ENCODE measurements around the gene DMBT1. TPM values are rescaled to one million over a fixed set of nuclear protein-coding genes. Genes with fewer than 3 reads are reported as not detected.

The DMBT1 gene
- total RNA-seq, 2 experiments from 2014 or later = not detected

DNA sequence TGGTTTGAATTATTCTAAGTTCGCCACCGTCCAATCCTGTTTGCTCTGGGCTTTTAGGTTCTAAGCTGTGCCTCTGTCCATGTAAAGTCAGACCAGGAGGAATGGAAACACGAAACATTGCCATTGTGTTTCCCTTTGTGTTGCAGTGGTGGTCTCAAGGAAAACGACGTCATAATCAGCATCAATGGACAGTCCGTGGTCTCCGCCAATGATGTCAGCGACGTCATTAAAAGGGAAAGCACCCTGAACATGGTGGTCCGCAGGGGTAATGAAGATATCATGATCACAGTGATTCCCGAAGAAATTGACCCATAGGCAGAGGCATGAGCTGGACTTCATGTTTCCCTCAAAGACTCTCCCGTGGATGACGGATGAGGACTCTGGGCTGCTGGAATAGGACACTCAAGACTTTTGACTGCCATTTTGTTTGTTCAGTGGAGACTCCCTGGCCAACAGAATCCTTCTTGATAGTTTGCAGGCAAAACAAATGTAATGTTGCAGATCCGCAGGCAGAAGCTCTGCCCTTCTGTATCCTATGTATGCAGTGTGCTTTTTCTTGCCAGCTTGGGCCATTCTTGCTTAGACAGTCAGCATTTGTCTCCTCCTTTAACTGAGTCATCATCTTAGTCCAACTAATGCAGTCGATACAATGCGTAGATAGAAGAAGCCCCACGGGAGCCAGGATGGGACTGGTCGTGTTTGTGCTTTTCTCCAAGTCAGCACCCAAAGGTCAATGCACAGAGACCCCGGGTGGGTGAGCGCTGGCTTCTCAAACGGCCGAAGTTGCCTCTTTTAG is 46.3 kb upstream of the DMBT1 start:
- H3K4me3 ChIP-seq (ENCODE audit: low read depth, low read length, poor library complexity, severe bottlenecking) = no peak overlapping the region
- H3K9me3 ChIP-seq (ENCODE audit: low read length) = no peaks in the 10 kb centered on the region
- H3K79me2 ChIP-seq (ENCODE audit: insufficient read depth, low read depth, low read length) = no peaks in the 10 kb centered on the region
- no peak for TF ChIP-seq EZH2phosphoT487 (IDR thresholded peaks at IDR 0.05; ENCODE audit: borderline replicate concordance, low read depth, low read length)
- POLR2A ChIA-PET = no interaction called here
- intact Hi-C loops (cut with micrococcal nuclease; ENCODE audit: unreplicated experiment) = no loop called here
- H3K27ac ChIP-seq (ENCODE audit: low read depth, low read length, poor library complexity, severe bottlenecking) = no peak overlapping the region
- no peak overlapping the region for H3K4me2 ChIP-seq (ENCODE audit: low read length)
- H4K20me1 ChIP-seq (ENCODE audit: insufficient read depth, low read length) = no peaks in the 10 kb centered on the region
- no peaks in the 10 kb centered on the region for H3K9me2 ChIP-seq (ENCODE audit: insufficient read depth, low read length)
- H3K4me1 ChIP-seq (ENCODE audit: insufficient read depth, low read length, poor library complexity, severe bottlenecking) = no peaks in the 10 kb centered on the region
- CTCF ChIA-PET (ENCODE audit: unreplicated experiment) = interaction anchor here (0.5 kb wide), 1 partner anchor 528 kb away, joined by 4 read pairs; no protein-coding TSS in a partner anchor
- BruUV-seq (replicated peaks) = no TSS peak
- no peak overlapping the region for H2AFZ ChIP-seq (ENCODE audit: low read length)
- no peak for DNase-seq (ENCODE audit: low spot score)
- H3K36me3 ChIP-seq (ENCODE audit: insufficient read depth, low read length) = no peaks in the 10 kb centered on the region

GRCh38 chr10:122515022-122515424 is 45.5 kb upstream of the DMBT1 start:
- H3K4me1 ChIP-seq (ENCODE audit: insufficient read depth, low read length, poor library complexity, severe bottlenecking) = no peaks in the 10 kb centered on the region
- ChIA-PET CTCF (ENCODE audit: unreplicated experiment) (no interaction called here), POLR2A (no interaction called here)
- H2AFZ ChIP-seq (ENCODE audit: low read length) = no peak overlapping the region
- H3K27ac ChIP-seq (ENCODE audit: low read depth, low read length, poor library complexity, severe bottlenecking) = no peak overlapping the region
- no peak for DNase-seq (ENCODE audit: low spot score)
- H3K4me3 ChIP-seq (ENCODE audit: low read depth, low read length, poor library complexity, severe bottlenecking) = no peak overlapping the region
- H3K9me3 ChIP-seq (ENCODE audit: low read length) = no peaks in the 10 kb centered on the region
- no peak for TF ChIP-seq EZH2phosphoT487 (IDR thresholded peaks at IDR 0.05; ENCODE audit: borderline replicate concordance, low read depth, low read length)
- no peak for TF ChIP-seq CTCF (conservative IDR thresholded peaks at IDR 0.05; ENCODE audit: low read length)
- no peak overlapping the region for H3K4me2 ChIP-seq (ENCODE audit: low read length)
- H3K9me2 ChIP-seq (ENCODE audit: insufficient read depth, low read length) = no peaks in the 10 kb centered on the region
- BruUV-seq (replicated peaks) = no TSS peak
- H3K36me3 ChIP-seq (ENCODE audit: insufficient read depth, low read length) = no peaks in the 10 kb centered on the region
- intact Hi-C loops (cut with micrococcal nuclease; ENCODE audit: unreplicated experiment) = no loop called here
- no peaks in the 10 kb centered on the region for H4K20me1 ChIP-seq (ENCODE audit: insufficient read depth, low read length)
- H3K79me2 ChIP-seq (ENCODE audit: insufficient read depth, low read depth, low read length) = no peaks in the 10 kb centered on the region

DNA sequence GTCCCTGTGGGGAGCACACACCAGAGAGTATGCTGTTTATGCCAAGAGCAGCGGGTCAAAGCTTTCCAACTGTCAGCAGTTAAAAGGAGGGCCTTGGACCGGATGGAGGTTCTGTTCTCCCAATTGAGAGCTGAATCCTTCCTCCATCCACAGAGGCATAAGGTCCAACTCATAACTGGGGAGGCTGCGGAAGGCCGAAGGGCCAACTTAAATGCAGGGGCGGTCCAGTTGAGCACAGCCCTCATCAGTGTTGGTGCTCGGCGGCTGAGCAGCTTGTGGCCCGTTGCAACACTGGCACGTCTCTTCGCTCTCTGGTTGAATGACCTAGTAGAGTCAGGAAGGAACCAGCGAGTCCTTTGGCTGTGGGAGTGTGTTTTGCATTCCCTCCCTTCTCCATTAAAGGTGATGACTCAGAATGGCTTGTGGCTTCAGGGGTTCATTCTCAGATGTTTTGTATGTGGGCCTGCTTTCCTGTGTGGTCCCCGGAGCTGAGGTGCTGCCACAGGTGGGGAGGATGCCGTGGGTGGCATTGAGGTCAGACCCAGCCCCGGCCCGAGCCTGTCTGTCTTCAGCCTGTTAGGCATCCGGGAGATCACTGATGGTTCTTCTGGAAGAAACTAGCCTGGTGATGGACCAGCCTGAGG is 44.8 kb upstream of the DMBT1 start:
- Histone ChIP-seq H3K4me1 (ENCODE audit: insufficient read depth, low read length, poor library complexity, severe bottlenecking) (no peaks in the 10 kb centered on the region), H3K36me3 (ENCODE audit: insufficient read depth, low read length) (no peaks in the 10 kb centered on the region), H3K4me2 (ENCODE audit: low read length) (no peak overlapping the region), H3K79me2 (ENCODE audit: insufficient read depth, low read depth, low read length) (no peaks in the 10 kb centered on the region), H4K20me1 (ENCODE audit: insufficient read depth, low read length) (no peaks in the 10 kb centered on the region), H3K27ac (ENCODE audit: low read depth, low read length, poor library complexity, severe bottlenecking) (no peak overlapping the region), H3K9me2 (ENCODE audit: insufficient read depth, low read length) (no peaks in the 10 kb centered on the region), H3K4me3 (ENCODE audit: low read depth, low read length, poor library complexity, severe bottlenecking) (no peak overlapping the region), H2AFZ (ENCODE audit: low read length) (no peak overlapping the region), H3K9me3 (ENCODE audit: low read length) (no peaks in the 10 kb centered on the region)
- no peak for TF ChIP-seq CTCF (conservative IDR thresholded peaks at IDR 0.05; ENCODE audit: low read length)
- TF ChIP-seq EZH2phosphoT487 (IDR thresholded peaks at IDR 0.05; ENCODE audit: borderline replicate concordance, low read depth, low read length) = no peak
- POLR2A ChIA-PET = no interaction called here
- no peak for DNase-seq (ENCODE audit: low spot score)
- BruUV-seq (replicated peaks) = no TSS peak
- intact Hi-C loops (cut with micrococcal nuclease; ENCODE audit: unreplicated experiment) = no loop called here
- CTCF ChIA-PET (ENCODE audit: unreplicated experiment) = no interaction called here

Measured in OCI-LY7 (cell line).